Large intestine (tissue), 3 donors: ENCODE measurements around the gene HSPE1. TPM values are rescaled to one million over a fixed set of nuclear protein-coding genes. Genes with fewer than 3 reads are reported as not detected.
A peak's percentile ranks its signal among the peaks of the same experiment; 100 is the strongest.

ENCODE experiments used
- DNase-seq, 2 donors: peaks; one replicate each; pipeline versions ENCODE4 v3.0.0 to v3.0.0-alpha.2; 2013
- H3K27ac ChIP-seq: one replicate; pipeline ENCODE4 v1.5.1; 2013; ENCODE audit warnings: low read length
- H3K27me3 ChIP-seq: 2 replicates; pipeline ENCODE4 v1.6.1; 2013; ENCODE audit warnings: low read length; ENCODE audit not compliant: control insufficient read depth, insufficient read depth
- H3K36me3 ChIP-seq: 2 replicates; pipeline ENCODE4 v1.6.1; 2013; ENCODE audit warnings: low read length; ENCODE audit not compliant: control insufficient read depth, insufficient read depth
- H3K4me1 ChIP-seq: one replicate; pipeline ENCODE4 v1.6.1; 2013; ENCODE audit warnings: low read length; ENCODE audit not compliant: control insufficient read depth, insufficient read depth
- H3K4me3 ChIP-seq: one replicate; pipeline ENCODE4 v1.5.1; 2013; ENCODE audit warnings: low read length
- H3K9me3 ChIP-seq: one replicate; pipeline ENCODE4 v1.6.1; 2013; ENCODE audit warnings: mild to moderate bottlenecking, low read depth, low read length, moderate library complexity; ENCODE audit not compliant: control insufficient read depth
- WGBS: methylation state at CpG from one replicate; pipeline ENCODE4 v1.1.5; 2013; ENCODE audit warnings: low lambda C conversion rate; ENCODE audit not compliant: insufficient coverage; 5-methylcytosine and 5-hydroxymethylcytosine counted together
- polyA plus RNA-seq: library from polyadenylated mRNA; unstranded; fragments of 120-200 nt; gene quantifications from one replicate; pipeline ENCODE4 v1.2.1, GENCODE V29; 2013

HSPE1 gene
- polyA plus RNA-seq, 1 donor, result 268 TPM

DNA sequence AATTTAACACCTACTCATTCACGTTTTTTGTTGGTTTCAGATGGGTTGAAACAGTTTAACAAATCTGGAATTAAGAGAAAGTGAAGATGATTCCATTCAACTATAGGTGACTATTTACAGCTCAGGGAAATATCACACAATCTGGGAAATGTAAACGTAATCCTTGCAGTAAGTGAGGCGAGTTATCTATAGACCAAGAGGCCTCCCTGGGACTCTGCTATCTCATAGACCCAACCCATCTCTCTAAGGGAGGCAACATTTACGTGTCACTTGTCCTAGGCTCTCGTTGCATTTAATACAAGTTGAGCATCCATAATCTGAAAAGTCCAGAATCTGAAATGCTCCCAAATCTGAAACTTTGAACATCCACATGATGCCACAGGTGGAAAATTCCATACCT lies 13.7 kb downstream of the HSPE1 start:
- no peaks in the 10 kb centered on the region for H3K9me3 ChIP-seq
- peaks cover 9% of the 10 kb centered on the region for H3K4me1 ChIP-seq
- WGBS, result 83% methylated on average over 1 of the region's 5 CpGs
- no peaks in the 10 kb centered on the region for H3K36me3 ChIP-seq
- H3K27ac ChIP-seq, result no peak overlapping the region
- no peaks in the 10 kb centered on the region for H3K27me3 ChIP-seq
- DNase-seq, result no peak
- no peak overlapping the region for H3K4me3 ChIP-seq

DNA sequence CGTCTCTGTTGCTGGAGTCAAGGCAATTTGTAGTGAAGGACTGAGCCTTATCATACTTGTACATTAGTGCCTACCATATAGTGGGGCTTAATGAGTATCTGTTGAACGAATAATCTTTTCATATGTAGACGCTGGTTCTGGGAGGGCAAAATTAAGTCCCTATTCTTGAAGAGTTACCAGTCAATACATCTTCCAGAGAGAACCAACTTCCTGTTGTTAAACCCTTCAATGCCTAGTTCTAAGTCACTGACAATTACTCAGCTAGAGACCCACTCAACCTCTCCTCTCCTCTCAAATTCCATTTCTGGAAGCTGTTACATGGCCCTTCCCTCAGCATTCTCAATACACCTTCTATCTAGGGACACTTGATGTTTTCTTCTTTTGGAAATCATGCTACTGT lies 14.6 kb downstream of the HSPE1 start:
- DNase-seq, result no peak
- no peaks in the 10 kb centered on the region for H3K36me3 ChIP-seq
- peaks cover 9% of the 10 kb centered on the region for H3K4me1 ChIP-seq
- H3K27me3 ChIP-seq, result no peaks in the 10 kb centered on the region
- H3K9me3 ChIP-seq, result no peaks in the 10 kb centered on the region
- no CpG with 5 or more reads among the region's 3 CpGs for WGBS
- peak overlapping the region; percentile 66 for H3K4me3 ChIP-seq
- H3K27ac ChIP-seq, result peak overlapping the region; percentile 96

DNA sequence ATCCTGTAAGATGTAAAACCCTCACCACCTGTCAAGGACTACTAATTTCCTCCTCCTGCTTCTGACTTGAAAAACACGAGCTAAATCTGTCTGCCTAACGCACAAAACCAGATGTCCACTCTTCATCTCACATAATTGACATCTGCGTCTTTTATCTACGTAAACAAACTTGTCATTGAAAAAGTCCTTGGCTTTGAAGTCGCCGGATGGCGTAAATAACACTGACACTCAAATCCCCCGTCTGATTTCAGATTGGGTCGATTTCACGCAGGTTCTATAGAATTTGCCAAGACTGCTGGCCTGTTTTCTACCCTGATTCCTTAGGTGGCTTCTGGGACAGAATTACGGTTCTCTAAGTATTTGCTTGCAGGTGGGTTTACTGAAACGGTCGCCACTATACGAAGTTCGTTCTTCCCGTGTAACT lies 15.1 kb downstream of the HSPE1 start:
- H3K27me3 ChIP-seq, result no peaks in the 10 kb centered on the region
- H3K9me3 ChIP-seq, result peaks cover 4% of the 10 kb centered on the region
- 0% methylated on average over 2 of the region's 16 CpGs for WGBS
- DNase-seq, result peak in 1 of 2 donors; percentile 19
- H3K4me1 ChIP-seq, result peaks cover 9% of the 10 kb centered on the region
- H3K4me3 ChIP-seq, result peak overlapping the region; percentile 66
- peak overlapping the region; percentile 96 for H3K27ac ChIP-seq
- H3K36me3 ChIP-seq, result peaks cover 1% of the 10 kb centered on the region

DNA sequence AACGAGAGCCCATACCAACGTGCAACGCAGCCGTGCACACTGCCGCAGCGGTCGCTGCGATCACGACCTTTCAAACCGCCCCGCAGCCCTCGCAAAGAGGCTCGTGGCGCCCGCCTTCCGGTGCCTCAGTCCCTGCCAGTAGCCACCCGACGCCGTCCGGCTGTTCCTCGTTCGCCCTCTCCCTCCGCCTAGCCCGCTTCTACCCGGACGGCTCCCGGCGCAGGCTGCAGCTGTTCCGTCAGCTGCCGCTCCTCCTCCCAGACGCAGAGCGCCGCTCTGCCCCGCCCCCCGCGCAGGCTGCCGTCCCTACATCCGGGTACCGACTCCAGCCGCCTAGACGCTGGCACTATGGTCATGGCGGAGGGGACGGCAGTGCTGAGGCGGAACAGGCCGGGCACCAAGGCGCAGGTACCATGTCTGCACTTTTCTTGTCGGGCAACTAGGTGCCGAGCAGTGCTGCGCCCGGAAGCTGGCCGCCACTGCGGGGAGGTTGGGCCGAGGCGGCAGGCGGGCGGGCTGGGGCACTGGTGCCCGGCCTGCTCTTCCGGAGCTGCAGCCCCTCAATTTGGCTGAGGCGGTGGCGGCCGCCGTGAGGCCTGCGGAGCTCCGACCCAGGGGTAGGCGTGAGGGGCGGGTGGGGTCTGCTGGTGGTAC lies 15.7 kb downstream of the HSPE1 start, which contains the start of gene MOB4:
Gene MOB4, plus strand, starts transcription at position 328 of the 654 bp plus-strand sequence. Its CDS starts 21 bp downstream, at position 349.
- H3K27me3 ChIP-seq, result no peaks in the 10 kb centered on the region
- no CpG with 5 or more reads among the region's 66 CpGs for WGBS
- H3K36me3 ChIP-seq, result peaks cover 5% of the 10 kb centered on the region
- peak within 1 kb of the TSS; percentile 66 for H3K4me3 ChIP-seq
- peak; percentile 95 to 99 for DNase-seq
- peak within 1 kb of the TSS; percentile 96 for H3K27ac ChIP-seq
- peaks cover 4% of the 10 kb centered on the region for H3K9me3 ChIP-seq
- H3K4me1 ChIP-seq, result peaks cover 9% of the 10 kb centered on the region

DNA sequence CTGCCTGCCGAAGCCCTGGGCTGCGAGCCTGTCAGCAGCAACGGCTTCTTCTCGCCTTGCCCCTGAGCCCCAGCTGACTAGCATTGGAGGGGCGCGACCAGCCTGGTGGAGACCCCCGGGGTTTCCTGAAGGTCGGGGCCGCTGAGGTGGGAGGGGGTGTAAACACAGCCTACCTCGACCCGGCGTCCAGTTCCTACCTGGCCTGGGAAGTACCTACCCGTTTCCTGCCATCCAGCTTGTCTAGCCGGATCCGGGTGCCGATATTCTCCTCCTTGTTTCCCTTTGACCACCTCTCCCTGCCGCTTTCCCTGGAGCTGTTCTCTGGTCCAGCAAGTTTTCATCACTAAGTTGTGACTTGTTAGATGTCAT lies 16.2 kb downstream of the HSPE1 start:
- H3K36me3 ChIP-seq, result peaks cover 5% of the 10 kb centered on the region
- peak overlapping the region; percentile 96 for H3K27ac ChIP-seq
- no CpG with 5 or more reads among the region's 17 CpGs for WGBS
- H3K4me3 ChIP-seq, result peak overlapping the region; percentile 66
- no peaks in the 10 kb centered on the region for H3K27me3 ChIP-seq
- H3K4me1 ChIP-seq, result peaks cover 9% of the 10 kb centered on the region
- DNase-seq, result no peak
- H3K9me3 ChIP-seq, result peaks cover 4% of the 10 kb centered on the region

DNA sequence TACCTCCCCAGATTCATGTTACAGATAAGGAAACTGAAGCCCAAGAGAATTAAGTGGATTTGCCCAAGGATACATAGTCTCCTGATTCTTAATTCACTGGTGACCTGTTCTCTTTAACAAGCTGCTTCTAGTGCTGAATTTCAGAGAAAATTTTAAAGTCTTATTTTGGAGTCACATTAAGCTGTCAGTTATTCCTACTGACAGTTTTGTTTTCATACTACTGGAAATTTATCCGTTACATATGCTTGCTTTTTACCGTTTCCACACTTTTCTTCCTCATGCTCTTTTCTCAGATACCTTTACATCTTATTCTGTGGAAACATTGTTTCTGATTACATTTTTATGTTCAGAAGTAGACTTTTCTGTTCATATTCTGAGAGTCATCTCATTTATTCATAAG lies 17.0 kb downstream of the HSPE1 start:
- Histone ChIP-seq H3K4me3 (peak overlapping the region; percentile 66), H3K9me3 (peaks cover 4% of the 10 kb centered on the region), H3K27me3 (no peaks in the 10 kb centered on the region), H3K36me3 (peaks cover 5% of the 10 kb centered on the region), H3K4me1 (peaks cover 9% of the 10 kb centered on the region), H3K27ac (no peak overlapping the region)
- DNase-seq, result no peak
- no CpG with 5 or more reads among the region's 2 CpGs for WGBS

DNA sequence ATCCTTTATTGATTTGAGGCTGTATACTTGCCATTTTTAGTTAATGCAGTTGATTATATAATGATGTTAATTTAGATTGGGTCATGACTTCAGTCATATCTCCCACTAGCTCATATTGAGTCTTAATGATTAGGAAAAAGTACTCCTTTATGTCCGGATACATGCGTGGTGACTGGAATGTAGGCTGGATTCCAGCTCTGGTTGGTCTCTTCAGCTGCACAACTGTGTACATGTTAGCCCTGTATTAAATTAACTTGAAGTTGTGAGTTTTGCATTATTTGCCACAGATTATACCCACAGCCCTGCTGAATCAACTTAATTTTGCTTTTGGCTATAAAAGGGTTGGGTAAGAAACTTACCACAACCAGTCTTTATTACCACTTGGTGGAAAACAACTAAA lies 38.2 kb downstream of the HSPE1 start:
- peaks cover 38% of the 10 kb centered on the region for H3K36me3 ChIP-seq
- no peak overlapping the region for H3K4me3 ChIP-seq
- no peaks in the 10 kb centered on the region for H3K9me3 ChIP-seq
- DNase-seq, result no peak
- H3K4me1 ChIP-seq, result no peaks in the 10 kb centered on the region
- WGBS, result no CpG with 5 or more reads among the region's 2 CpGs
- H3K27ac ChIP-seq, result no peak overlapping the region
- H3K27me3 ChIP-seq, result no peaks in the 10 kb centered on the region

DNA sequence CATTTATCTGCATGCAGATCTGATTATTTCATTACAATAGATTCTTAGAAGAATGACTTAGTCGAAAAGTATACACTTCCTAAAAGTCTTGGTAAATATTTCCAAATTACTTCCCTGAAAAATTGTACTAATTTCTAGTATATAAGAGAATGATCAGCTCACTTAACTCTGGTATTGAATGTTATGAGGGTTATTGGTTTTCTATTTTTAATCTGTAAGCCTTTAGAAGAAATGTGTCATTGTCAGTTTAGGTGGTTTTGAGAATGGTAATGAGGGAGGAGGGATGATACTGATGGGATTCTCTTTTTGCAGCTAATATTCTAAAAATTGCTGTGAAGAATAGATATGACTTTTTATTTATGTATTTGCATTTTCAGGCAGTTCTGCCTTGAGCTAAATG lies 39.6 kb downstream of the HSPE1 start:
- peaks cover 48% of the 10 kb centered on the region for H3K36me3 ChIP-seq
- H3K27me3 ChIP-seq, result no peaks in the 10 kb centered on the region
- no peak for DNase-seq
- no peak overlapping the region for H3K27ac ChIP-seq
- H3K4me3 ChIP-seq, result no peak overlapping the region
- no CpG with 5 or more reads among the region's 1 CpG for WGBS
- no peaks in the 10 kb centered on the region for H3K9me3 ChIP-seq
- no peaks in the 10 kb centered on the region for H3K4me1 ChIP-seq

DNA sequence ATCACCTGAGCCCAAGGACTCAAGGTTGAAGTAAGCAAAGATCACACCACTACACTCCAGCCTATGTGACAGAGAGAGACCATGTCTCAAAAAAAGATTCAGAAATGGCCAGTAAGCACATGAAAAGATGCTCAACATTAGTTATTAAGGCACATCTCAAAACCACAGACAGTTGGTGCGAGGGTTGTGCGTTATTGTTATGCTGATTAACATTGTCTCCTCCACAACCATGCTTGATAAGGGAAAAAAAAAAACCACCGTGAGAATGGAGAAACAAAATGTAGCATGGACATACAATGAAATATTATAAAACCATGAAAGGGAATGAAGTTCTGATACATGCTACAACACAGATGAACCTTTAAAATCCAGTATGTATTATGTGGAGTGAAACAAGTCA lies 43.0 kb downstream of the HSPE1 start:
- H3K36me3 ChIP-seq, result peaks cover 44% of the 10 kb centered on the region
- WGBS, result 100% methylated on average over 1 of the region's 3 CpGs
- H3K9me3 ChIP-seq, result no peaks in the 10 kb centered on the region
- H3K27ac ChIP-seq, result no peak overlapping the region
- no peak for DNase-seq
- no peak overlapping the region for H3K4me3 ChIP-seq
- H3K27me3 ChIP-seq, result no peaks in the 10 kb centered on the region
- no peaks in the 10 kb centered on the region for H3K4me1 ChIP-seq

DNA sequence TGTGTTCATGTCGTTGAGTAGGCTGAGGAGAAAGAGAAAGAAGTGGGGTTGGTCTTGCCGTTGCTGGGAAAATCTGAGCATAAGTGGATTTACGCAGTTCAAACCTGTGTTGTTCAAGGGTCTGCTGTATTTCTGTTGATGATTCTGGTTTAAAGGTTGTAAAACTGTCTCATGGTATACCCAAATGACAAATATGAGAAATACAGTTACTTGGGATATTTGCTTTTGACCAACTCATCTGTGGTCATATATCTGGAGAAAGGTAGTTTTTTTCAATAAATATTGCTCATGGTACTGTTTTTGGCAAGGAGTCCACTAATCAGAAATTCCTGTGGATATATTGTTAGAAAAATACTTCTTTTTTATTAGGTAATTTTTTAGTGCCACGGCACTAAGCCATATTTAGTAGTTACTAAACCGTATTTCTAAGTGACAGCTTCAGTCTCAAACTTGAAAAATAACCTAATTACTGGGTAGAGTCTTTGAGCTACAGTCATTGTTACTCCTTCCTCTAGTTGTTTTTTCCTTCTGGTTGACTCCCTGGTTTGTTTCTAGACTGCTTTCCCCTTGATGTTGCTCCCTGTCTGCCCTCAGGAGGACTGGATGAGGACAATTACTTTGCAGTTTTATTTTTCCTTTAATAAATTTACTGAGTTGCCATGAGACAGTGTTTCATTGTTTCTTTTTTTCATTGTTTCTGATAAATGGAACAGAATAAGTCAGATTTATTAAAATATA lies 47.2 kb downstream of the HSPE1 start:
- DNase-seq, result no peak
- H3K4me3 ChIP-seq, result no peak overlapping the region
- H3K27ac ChIP-seq, result no peak overlapping the region
- no peaks in the 10 kb centered on the region for H3K9me3 ChIP-seq
- no peaks in the 10 kb centered on the region for H3K27me3 ChIP-seq
- 83% methylated on average over 1 of the region's 5 CpGs for WGBS
- H3K36me3 ChIP-seq, result peaks cover 47% of the 10 kb centered on the region
- H3K4me1 ChIP-seq, result no peaks in the 10 kb centered on the region
